ENCODE data around the gene PATJ.

GRCh38 chr1:61914823-61915482 lies 172.7 kb downstream of the PATJ start:
- TF ChIP-seq POLR2A (IDR thresholded peaks at IDR 0.05) (no peak), CTCF (IDR thresholded peaks at IDR 0.05 in 8 of 11, conservative IDR thresholded peaks at IDR 0.05 in 3 of 11) (no peak)
